Thyroid gland (tissue), 4 donors: ENCODE measurements around the gene CNTNAP5.

ENCODE experiments used
- POLR2A ChIP-seq, 2 donors: fragments of 450-650 bp; IDR thresholded peaks; one replicate each; pipeline ENCODE4 v1.6.1; 2017; ENCODE audit warnings: antibody characterized with exemption in 2 of 2, mild to moderate bottlenecking in 2 of 2, moderate library complexity in 1 of 2
- TF ChIP-seq, protein P1 (sequence below), 6 experiments: fragments of 200-600 bp in 3 of 6; fragments of 450-650 bp in 3 of 6; sonication (generic) in 3 of 6; IDR thresholded peaks; one replicate each; pipeline ENCODE4 v1.5.1; 2016 to 2019; ENCODE audit warnings: antibody characterized with exemption in 6 of 6, mild to moderate bottlenecking in 2 of 6, inconsistent platforms in 1 of 6, moderate library complexity in 1 of 6

DNA sequence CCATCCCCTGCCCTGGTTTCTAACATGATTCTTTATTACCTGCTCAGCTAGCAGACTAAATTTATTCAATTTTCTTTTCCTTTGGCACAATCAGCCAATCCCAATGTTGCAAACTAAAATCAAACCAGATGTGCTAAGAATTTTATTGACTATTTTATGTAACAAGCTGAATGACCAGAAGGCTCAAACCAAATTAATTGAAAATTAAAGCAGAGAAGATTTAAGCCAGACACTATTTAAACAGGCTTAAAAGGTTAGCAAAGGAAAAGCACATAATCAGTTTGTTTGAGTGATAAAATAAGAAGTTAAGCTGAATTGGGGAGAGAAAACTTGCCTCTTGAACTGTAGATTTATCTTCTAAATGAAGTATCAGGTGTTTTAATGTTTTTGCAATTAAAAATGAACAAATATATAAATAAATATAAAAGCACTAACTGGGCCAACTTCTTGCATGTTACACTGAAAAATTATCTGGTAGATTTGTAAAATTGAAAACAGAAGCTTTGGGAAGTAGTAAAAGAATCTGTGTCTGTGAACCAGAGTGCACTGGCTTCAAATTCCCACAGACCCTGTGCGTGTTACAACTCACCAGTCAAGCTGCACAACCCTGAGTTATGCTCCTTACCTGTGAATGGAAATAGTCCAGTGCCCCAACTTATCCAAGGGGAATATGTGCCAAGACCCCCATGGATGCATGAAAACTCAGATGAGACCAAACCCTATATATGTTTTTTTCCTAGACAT, 283.4 kb downstream of the CNTNAP5 start:
- TF ChIP-seq, protein P1, sequence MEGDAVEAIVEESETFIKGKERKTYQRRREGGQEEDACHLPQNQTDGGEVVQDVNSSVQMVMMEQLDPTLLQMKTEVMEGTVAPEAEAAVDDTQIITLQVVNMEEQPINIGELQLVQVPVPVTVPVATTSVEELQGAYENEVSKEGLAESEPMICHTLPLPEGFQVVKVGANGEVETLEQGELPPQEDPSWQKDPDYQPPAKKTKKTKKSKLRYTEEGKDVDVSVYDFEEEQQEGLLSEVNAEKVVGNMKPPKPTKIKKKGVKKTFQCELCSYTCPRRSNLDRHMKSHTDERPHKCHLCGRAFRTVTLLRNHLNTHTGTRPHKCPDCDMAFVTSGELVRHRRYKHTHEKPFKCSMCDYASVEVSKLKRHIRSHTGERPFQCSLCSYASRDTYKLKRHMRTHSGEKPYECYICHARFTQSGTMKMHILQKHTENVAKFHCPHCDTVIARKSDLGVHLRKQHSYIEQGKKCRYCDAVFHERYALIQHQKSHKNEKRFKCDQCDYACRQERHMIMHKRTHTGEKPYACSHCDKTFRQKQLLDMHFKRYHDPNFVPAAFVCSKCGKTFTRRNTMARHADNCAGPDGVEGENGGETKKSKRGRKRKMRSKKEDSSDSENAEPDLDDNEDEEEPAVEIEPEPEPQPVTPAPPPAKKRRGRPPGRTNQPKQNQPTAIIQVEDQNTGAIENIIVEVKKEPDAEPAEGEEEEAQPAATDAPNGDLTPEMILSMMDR (IDR thresholded peaks at IDR 0.05), result no peak
- TF ChIP-seq POLR2A (IDR thresholded peaks at IDR 0.05), result no peak
